NCI-H2107 treated with DMSO at 0.1 percent for 48 hours (cell line): Measurements from ENCODE around the gene TSC1.

Experiments
- DNase-seq: peaks from one replicate; lab custom pipeline; 2025; ENCODE audit not compliant: unreplicated experiment; lab: John Stamatoyannopoulos, UW

The TSC1 gene

GRCh38 chr9:132942541-132943182 lies 1.8 kb downstream of the TSC1 start:
- peak; percentile 51 for DNase-seq

DNA sequence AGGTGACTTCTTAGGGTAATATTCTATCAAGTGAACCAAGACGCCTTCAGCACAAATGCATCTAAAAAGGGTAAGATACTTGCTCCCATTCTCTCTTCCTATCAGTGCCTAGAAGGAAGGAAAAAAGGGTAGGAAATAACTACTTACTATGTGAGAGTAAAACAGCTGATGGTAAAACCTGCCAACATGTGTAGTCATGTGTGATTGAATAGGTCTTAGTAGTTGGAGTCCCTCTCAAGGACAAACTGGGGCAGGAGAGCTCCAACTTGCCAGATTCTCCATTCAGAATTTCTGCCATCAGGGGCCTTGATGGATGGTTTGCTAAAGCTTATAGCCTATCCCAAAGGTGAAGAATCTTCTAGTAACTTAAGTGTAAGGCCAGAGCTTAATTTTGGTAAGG lies 5.2 kb downstream of the TSC1 start:
- DNase-seq: no peak

DNA sequence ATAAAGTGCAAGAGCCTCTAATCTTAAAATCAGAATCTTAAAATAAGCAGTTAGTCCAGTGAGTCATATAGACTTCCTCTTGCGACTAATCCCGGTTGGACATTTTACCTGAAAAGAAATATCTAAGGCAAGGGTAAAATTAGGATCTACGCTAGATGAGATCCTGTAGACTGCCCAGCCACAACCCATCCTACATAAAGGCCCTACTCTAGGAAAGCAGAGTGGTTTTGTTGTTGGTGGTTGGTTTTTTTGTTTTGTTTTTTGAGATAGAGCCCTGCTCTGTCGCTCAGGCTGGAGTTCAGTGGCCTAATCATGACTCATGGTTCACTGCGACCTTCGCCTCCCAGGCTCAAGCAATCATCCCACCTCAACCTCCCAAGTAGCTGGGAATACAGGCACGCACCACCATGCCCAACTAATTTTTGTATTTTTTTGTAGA lies 6.9 kb downstream of the TSC1 start:
- DNase-seq: no peak

DNA sequence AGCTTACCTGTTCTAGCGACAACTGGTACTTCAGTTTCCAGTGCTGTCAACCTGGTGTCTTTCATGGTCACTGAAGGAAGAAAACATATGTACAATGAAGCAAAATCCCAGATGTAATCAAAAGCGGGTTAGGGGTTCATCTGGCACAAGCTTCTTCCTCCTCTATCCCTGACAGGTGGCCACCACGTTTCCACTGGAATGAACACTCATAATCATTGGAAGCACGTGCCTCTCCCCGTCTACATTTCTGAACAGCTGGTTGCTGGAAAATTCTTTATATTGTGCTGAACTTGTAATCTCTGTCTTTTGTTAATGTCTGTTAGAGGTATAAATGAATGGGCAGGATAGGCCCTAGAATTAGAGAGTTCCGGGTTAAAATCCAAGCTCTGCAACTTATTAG lies 9.4 kb downstream of the TSC1 start:
- no peak for DNase-seq

- DNase-seq: no peak
Measured at GRCh38 chr9:132931178-132931735, 13.2 kb downstream of the TSC1 start.

- no peak for DNase-seq
Measured at GRCh38 chr9:132927704-132928103, 16.7 kb downstream of the TSC1 start.

DNA sequence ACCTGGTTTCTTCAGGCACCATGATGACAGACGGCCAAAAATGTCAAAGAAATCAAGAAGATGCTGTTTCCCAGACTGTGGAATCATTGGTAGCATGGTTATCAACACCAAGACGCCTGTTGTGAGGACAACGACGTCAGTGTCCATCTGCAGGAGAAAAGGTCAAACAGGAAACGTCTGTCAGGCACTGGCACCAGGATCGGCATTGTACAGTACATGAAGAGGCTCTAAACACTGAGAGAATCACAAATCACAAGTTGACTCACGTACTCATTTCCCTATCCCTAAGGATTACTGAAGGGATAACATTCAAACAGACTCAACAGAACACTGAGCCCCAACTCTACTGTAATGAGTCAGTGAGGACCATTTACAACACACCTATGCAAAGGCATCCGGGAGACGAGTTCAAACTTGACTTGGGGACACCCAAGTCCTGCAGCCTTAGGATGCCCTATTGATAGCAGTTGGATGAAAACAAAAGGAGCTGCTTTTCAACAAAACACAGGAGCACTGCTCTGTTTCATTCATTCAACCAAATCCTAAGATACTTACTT lies 21.0 kb downstream of the TSC1 start:
- no peak for DNase-seq

- DNase-seq: no peak
Measured at GRCh38 chr9:132919614-132920268, 24.7 kb downstream of the TSC1 start.

- DNase-seq: no peak
Measured at GRCh38 chr9:132914924-132915323, 29.5 kb downstream of the TSC1 start.

DNA sequence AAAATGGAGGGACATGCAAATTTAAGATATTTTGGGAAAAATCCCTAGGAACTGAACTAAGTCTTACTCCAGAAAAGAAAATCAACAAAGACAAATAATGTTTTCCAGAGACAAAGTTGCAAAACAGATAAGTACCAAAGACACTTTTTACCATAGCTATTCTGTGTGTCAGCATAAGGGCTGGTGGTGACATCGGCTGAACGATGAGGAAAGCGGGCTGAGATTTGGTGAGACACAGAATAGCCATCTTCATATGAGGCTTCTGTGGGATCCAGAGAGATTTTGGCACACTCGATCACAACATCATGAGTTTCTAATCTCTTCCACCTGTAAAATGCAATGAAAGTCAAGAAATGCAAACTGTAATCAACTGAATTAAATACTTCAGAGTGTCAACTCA lies 32.3 kb downstream of the TSC1 start:
- no peak for DNase-seq

DNA sequence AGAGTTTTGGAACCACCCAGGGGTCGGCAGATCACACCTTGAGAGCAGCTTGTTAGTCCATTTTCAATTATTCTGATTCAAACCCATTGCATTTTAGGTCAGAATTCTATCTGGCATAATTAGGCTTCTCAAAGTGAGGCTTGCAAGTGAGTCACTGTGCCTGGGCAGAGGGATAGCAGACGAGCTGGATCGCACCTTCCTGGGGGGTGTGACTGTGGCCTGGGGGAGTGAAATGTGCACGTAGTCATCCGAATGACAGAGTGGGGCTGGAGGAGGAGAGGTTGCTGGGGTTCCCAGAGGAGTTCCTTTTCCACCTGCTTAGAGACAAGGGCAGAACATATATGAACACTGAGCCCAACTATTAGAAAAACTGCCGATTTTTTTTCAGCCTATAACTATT lies 34.0 kb downstream of the TSC1 start:
- no peak for DNase-seq

DNA sequence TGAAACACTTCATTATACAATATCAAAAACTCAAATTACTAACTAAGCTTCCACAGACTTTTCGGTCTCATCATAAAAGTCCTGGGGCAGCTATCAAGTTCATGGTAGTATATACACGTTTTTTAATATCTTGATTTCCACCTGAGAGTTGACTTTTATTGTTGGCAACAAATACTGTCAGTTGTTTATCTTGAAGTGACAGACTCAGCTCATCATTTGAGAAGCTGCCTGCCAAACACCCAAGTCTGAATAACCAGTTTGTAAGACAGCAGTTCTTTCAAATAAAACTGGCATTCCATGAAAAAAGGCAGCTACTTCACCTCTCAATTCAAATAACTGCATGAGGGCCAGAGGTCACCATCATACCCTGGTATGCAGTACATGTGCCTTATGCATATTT lies 35.1 kb downstream of the TSC1 start:
- DNase-seq: no peak

GRCh38 chr9:132908635-132909034 lies 35.8 kb downstream of the TSC1 start:
- DNase-seq: no peak

DNA sequence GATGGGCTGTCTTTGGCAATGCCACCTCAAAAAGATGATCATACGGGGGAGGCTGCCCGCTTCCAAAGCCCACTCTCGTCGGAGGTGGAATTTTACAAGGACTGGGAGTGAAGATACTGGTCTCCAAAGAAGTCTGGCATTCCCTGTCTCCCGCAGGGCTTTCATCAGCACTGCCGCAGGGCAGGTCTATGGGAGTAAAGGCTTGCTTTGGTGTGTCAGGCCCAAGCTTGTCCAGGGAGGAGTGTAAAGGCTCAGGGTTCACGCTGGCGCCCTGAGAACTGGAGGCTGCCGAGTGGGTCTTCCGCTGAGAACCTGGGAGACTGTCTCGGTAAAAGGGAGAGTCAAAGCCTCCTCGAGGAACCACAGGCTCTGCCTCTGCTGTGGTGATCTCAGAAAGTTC lies 38.7 kb downstream of the TSC1 start:
- DNase-seq: no peak

- DNase-seq: no peak
Measured at GRCh38 chr9:132903574-132904492, 40.6 kb downstream of the TSC1 start.

GRCh38 chr9:132901858-132902831 lies 42.3 kb downstream of the TSC1 start:
- peak; percentile 44 for DNase-seq

- no peak for DNase-seq
Measured at GRCh38 chr9:132898051-132898450, 46.4 kb downstream of the TSC1 start.

GRCh38 chr9:132896906-132897305 lies 47.5 kb downstream of the TSC1 start:
- no peak for DNase-seq

DNA sequence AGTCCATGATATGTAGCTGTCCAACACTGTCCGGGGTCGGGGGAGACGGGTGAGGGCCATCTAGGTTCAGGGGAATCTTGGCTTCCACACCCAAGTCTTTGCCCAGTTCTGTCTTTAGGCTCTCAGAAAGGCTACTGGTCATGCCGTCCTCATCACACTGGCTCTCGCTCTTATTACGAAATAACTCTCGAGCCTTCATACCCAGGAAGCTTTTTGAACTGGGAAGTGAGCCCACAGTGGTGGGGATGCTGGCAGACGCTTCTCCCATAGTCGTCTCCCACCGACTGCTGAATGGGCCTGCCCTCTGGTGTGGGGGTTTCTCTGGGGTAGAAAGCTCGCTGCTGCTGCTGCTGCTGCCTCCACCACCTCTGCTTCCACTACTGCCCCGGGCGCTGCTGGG lies 48.2 kb downstream of the TSC1 start:
- DNase-seq: no peak
